ENCODE measurements around the gene USHBP1. TPM values are rescaled to one million over a fixed set of nuclear protein-coding genes. Genes with fewer than 3 reads are reported as not detected.

The USHBP1 gene
- polyA plus RNA-seq, 1 donor from 2014 or later = 0.59 TPM

DNA sequence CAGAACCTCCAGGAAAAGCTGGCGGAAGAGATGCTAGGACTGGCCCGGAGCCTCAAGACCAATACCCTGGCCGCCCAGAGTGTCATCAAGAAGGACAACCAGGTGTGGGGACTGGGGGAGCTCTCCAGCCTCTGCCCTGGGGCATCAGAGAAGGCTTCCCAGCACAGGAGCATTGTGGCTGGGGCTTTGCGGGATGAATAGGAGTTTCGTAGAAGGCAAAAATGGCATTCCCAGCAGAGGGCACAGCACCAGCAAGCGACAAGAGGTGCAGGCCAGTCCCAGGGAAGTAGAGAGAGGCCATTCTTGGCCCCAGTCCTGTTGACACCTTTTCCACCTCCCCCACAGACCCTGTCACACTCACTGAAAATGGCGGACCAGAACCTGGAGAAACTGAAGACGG lies 45.3 kb downstream of the USHBP1 start:
- no peaks in the 10 kb centered on the region for H3F3A ChIP-seq (ENCODE audit: insufficient read depth, low read length, poor library complexity, severe bottlenecking)
- H3K9me2 ChIP-seq (ENCODE audit: insufficient read depth, low read length) = no peaks in the 10 kb centered on the region
- H3K36me3 ChIP-seq (ENCODE audit: insufficient read depth, low read length) = no peaks in the 10 kb centered on the region
- no peaks in the 10 kb centered on the region for H3K27me3 ChIP-seq (ENCODE audit: insufficient read depth, low read depth, low read length)
- no peaks in the 10 kb centered on the region for H3K9me3 ChIP-seq (ENCODE audit: low read length)
- H3K4me2 ChIP-seq (ENCODE audit: low read length) = no peak overlapping the region
- H3K27ac ChIP-seq (ENCODE audit: low read length) = no peak overlapping the region
- TF ChIP-seq, protein P1, sequence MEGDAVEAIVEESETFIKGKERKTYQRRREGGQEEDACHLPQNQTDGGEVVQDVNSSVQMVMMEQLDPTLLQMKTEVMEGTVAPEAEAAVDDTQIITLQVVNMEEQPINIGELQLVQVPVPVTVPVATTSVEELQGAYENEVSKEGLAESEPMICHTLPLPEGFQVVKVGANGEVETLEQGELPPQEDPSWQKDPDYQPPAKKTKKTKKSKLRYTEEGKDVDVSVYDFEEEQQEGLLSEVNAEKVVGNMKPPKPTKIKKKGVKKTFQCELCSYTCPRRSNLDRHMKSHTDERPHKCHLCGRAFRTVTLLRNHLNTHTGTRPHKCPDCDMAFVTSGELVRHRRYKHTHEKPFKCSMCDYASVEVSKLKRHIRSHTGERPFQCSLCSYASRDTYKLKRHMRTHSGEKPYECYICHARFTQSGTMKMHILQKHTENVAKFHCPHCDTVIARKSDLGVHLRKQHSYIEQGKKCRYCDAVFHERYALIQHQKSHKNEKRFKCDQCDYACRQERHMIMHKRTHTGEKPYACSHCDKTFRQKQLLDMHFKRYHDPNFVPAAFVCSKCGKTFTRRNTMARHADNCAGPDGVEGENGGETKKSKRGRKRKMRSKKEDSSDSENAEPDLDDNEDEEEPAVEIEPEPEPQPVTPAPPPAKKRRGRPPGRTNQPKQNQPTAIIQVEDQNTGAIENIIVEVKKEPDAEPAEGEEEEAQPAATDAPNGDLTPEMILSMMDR (IDR thresholded peaks at IDR 0.05; ENCODE audit: poor library complexity, severe bottlenecking) = no peak
- TF ChIP-seq POLR2AphosphoS5 (IDR thresholded peaks at IDR 0.05) (no peak), SMC3 (conservative IDR thresholded peaks at IDR 0.05; ENCODE audit: poor library complexity) (no peak)
- no peak overlapping the region for H3K9ac ChIP-seq (ENCODE audit: low read length)
- H4K20me1 ChIP-seq (ENCODE audit: insufficient read depth) = no peaks in the 10 kb centered on the region
- no peaks in the 10 kb centered on the region for H3K79me2 ChIP-seq (replicated peaks; ENCODE audit: insufficient read depth, low read length)
- H2AFZ ChIP-seq (ENCODE audit: low read depth, low read length) = no peak overlapping the region
- H3K4me3 ChIP-seq (ENCODE audit: low read length) = no peak overlapping the region

DNA sequence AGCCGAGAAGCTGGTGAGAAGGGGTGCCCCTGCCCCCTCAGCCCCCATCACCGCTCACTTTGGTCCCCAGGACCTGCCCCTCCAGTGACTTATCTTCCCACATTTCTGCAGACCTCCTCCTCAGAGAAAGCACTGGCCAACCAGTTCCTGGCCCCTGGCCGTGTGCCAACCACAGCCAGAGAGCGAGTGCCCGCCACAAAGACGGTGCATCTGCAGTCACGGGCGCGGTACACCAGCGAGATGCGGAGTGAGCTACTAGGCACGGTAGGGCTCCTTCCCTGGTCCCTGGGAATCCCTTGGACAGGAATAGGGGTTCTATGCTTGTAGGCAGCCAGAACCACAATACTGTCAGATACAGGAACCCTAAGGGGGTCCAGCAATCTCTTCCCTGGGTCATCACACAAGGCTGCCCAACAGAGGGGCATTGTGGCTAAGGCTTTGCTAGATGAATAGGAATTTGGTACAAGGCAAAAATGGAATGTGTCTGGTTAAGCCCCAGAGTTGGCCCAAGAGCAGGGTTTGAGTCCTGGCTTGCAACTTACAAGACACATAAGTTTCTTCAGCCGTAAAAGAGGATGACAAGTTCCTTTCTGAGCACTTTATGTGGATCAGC lies 48.4 kb downstream of the USHBP1 start:
- peak overlapping the region; percentile 83 for H3K9ac ChIP-seq (ENCODE audit: low read length)
- H3K4me3 ChIP-seq (ENCODE audit: low read length) = peak overlapping the region; percentile 74
- TF ChIP-seq POLR2AphosphoS5 (IDR thresholded peaks at IDR 0.05) (no peak), RAD21 (conservative IDR thresholded peaks at IDR 0.05) (no peak), EP300 (conservative IDR thresholded peaks at IDR 0.05; ENCODE audit: poor library complexity, severe bottlenecking) (no peak), TAF1 (IDR thresholded peaks at IDR 0.05; ENCODE audit: low read depth) (no peak), MXI1 (conservative IDR thresholded peaks at IDR 0.05; ENCODE audit: poor library complexity, severe bottlenecking) (no peak)
- TF ChIP-seq, protein P1 (IDR thresholded peaks at IDR 0.05; ENCODE audit: poor library complexity, severe bottlenecking) = no peak
- TF ChIP-seq, protein P2, sequence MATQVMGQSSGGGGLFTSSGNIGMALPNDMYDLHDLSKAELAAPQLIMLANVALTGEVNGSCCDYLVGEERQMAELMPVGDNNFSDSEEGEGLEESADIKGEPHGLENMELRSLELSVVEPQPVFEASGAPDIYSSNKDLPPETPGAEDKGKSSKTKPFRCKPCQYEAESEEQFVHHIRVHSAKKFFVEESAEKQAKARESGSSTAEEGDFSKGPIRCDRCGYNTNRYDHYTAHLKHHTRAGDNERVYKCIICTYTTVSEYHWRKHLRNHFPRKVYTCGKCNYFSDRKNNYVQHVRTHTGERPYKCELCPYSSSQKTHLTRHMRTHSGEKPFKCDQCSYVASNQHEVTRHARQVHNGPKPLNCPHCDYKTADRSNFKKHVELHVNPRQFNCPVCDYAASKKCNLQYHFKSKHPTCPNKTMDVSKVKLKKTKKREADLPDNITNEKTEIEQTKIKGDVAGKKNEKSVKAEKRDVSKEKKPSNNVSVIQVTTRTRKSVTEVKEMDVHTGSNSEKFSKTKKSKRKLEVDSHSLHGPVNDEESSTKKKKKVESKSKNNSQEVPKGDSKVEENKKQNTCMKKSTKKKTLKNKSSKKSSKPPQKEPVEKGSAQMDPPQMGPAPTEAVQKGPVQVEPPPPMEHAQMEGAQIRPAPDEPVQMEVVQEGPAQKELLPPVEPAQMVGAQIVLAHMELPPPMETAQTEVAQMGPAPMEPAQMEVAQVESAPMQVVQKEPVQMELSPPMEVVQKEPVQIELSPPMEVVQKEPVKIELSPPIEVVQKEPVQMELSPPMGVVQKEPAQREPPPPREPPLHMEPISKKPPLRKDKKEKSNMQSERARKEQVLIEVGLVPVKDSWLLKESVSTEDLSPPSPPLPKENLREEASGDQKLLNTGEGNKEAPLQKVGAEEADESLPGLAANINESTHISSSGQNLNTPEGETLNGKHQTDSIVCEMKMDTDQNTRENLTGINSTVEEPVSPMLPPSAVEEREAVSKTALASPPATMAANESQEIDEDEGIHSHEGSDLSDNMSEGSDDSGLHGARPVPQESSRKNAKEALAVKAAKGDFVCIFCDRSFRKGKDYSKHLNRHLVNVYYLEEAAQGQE (IDR thresholded peaks at IDR 0.05; ENCODE audit: borderline replicate concordance) = no peak
- no peaks in the 10 kb centered on the region for H3K79me2 ChIP-seq (replicated peaks; ENCODE audit: insufficient read depth, low read length)
- no peaks in the 10 kb centered on the region for H3K36me3 ChIP-seq (ENCODE audit: insufficient read depth, low read length)
- no peaks in the 10 kb centered on the region for H3K27me3 ChIP-seq (ENCODE audit: insufficient read depth, low read depth, low read length)
- H3K4me2 ChIP-seq (ENCODE audit: low read length) = peak overlapping the region; percentile 32
- no peaks in the 10 kb centered on the region for H3K9me2 ChIP-seq (ENCODE audit: insufficient read depth, low read length)
- H3F3A ChIP-seq (ENCODE audit: insufficient read depth, low read length, poor library complexity, severe bottlenecking) = no peaks in the 10 kb centered on the region
- H3K27ac ChIP-seq (ENCODE audit: low read length) = no peak overlapping the region
- no peak overlapping the region for H2AFZ ChIP-seq (ENCODE audit: low read depth, low read length)
- no peaks in the 10 kb centered on the region for H4K20me1 ChIP-seq (ENCODE audit: insufficient read depth)
- no peaks in the 10 kb centered on the region for H3K9me3 ChIP-seq (ENCODE audit: low read length)
